ENCODE measurements around the gene MEIG1.

Gene MEIG1

GRCh38 chr10:14952851-14953423, 6.3 kb upstream of the MEIG1 start:
- no peak for DNase-seq (ENCODE audit: extremely low read depth, insufficient read length)
- peak overlapping the region; percentile 82 for H3K4me3 ChIP-seq (replicated peaks; ENCODE audit: low read depth, low read length)
- no peak for TF ChIP-seq CTCF (IDR thresholded peaks at IDR 0.05; ENCODE audit: insufficient read depth, low read length, poor library complexity, severe bottlenecking)
- peaks cover 3% of the 10 kb centered on the region for H3K36me3 ChIP-seq (ENCODE audit: control insufficient read depth, insufficient read depth, low read length)
- no peaks in the 10 kb centered on the region for H3K27me3 ChIP-seq (replicated peaks; ENCODE audit: control insufficient read depth, insufficient read depth, low read length)

- H3K36me3 ChIP-seq (ENCODE audit: control insufficient read depth, insufficient read depth, low read length): peaks cover 3% of the 10 kb centered on the region
- H3K4me3 ChIP-seq (replicated peaks; ENCODE audit: low read depth, low read length): peak overlapping the region; percentile 82
- DNase-seq (ENCODE audit: extremely low read depth, insufficient read length): peak; percentile 80
- TF ChIP-seq CTCF (IDR thresholded peaks at IDR 0.05; ENCODE audit: insufficient read depth, low read length, poor library complexity, severe bottlenecking): no peak
- H3K27me3 ChIP-seq (replicated peaks; ENCODE audit: control insufficient read depth, insufficient read depth, low read length): no peaks in the 10 kb centered on the region
Observed at GRCh38 chr10:14953424-14954000, 5.7 kb upstream of the MEIG1 start.

- peaks cover under 1% of the 10 kb centered on the region; the same call in 1 of the 2 replicates for H3K36me3 ChIP-seq (ENCODE audit: control insufficient read depth, insufficient read depth, low read length)
- H3K27me3 ChIP-seq (replicated peaks; ENCODE audit: control insufficient read depth, insufficient read depth, low read length): no peaks in the 10 kb centered on the region
- DNase-seq (ENCODE audit: extremely low read depth, insufficient read length): peak; percentile 95
- H3K4me3 ChIP-seq (replicated peaks; ENCODE audit: low read depth, low read length): peak within 1 kb of the TSS; percentile 82
- no peak for TF ChIP-seq CTCF (IDR thresholded peaks at IDR 0.05; ENCODE audit: insufficient read depth, low read length, poor library complexity, severe bottlenecking)
Observed at GRCh38 chr10:14954001-14954770, 5.0 kb upstream of the MEIG1 start, which contains the start of gene DCLRE1C. Gene DCLRE1C (minus strand): TSS chr10:14954096. CDS start chr10:14954010, 86 bp downstream.

- Histone ChIP-seq H3K27me3 (replicated peaks; ENCODE audit: control insufficient read depth, insufficient read depth, low read length) (no peaks in the 10 kb centered on the region), H3K4me3 (replicated peaks; ENCODE audit: low read depth, low read length) (no peak overlapping the region), H3K36me3 (ENCODE audit: control insufficient read depth, insufficient read depth, low read length) (no peaks in the 10 kb centered on the region)
- DNase-seq (ENCODE audit: extremely low read depth, insufficient read length): no peak
- TF ChIP-seq CTCF (IDR thresholded peaks at IDR 0.05; ENCODE audit: insufficient read depth, low read length, poor library complexity, severe bottlenecking): no peak
Observed at GRCh38 chr10:14954934-14955333, 4.3 kb upstream of the MEIG1 start.

- TF ChIP-seq CTCF (IDR thresholded peaks at IDR 0.05; ENCODE audit: insufficient read depth, low read length, poor library complexity, severe bottlenecking): no peak
- DNase-seq (ENCODE audit: extremely low read depth, insufficient read length): no peak
- H3K4me3 ChIP-seq (replicated peaks; ENCODE audit: low read depth, low read length): peak overlapping the region; percentile 78
- no peaks in the 10 kb centered on the region for H3K36me3 ChIP-seq (ENCODE audit: control insufficient read depth, insufficient read depth, low read length)
- H3K27me3 ChIP-seq (replicated peaks; ENCODE audit: control insufficient read depth, insufficient read depth, low read length): no peaks in the 10 kb centered on the region
Observed at GRCh38 chr10:14958872-14959220, 342 bp upstream of the MEIG1 start.
